Stimulated activated CD4-positive, alpha-beta T cell treated with anti-CD3 and anti-CD28 coated beads, Interleukin-2, amount 100 ng/mL, for 4 hours (primary cell): ENCODE data around the gene TCEA2.

Source experiments
- DNase-seq: peaks from one replicate; pipeline ENCODE4 v3.0.0-alpha.2; 2020; ENCODE audit warnings: low read depth

TCEA2 gene

GRCh38 chr20:64065062-64065973 lies 2.3 kb downstream of the TCEA2 start:
- no peak for DNase-seq

- DNase-seq, result no peak
These were observed 3.0 kb downstream of the TCEA2 start for GRCh38 chr20:64065974-64066343.

GRCh38 chr20:64067005-64067632 lies 4.1 kb downstream of the TCEA2 start:
- no peak for DNase-seq

- DNase-seq, result no peak
These were observed 4.8 kb downstream of the TCEA2 start for GRCh38 chr20:64067733-64068307.

- no peak for DNase-seq
These were observed 5.6 kb downstream of the TCEA2 start for GRCh38 chr20:64068386-64069208.

GRCh38 chr20:64069209-64069613 lies 6.2 kb downstream of the TCEA2 start:
- DNase-seq, result no peak

- no peak for DNase-seq
These were observed 6.7 kb downstream of the TCEA2 start for GRCh38 chr20:64069614-64070243.

- no peak for DNase-seq
These were observed 7.4 kb downstream of the TCEA2 start for GRCh38 chr20:64070244-64070993.

GRCh38 chr20:64071341-64072332 lies 8.6 kb downstream of the TCEA2 start:
- DNase-seq, result no peak

GRCh38 chr20:64072498-64073063 lies 9.6 kb downstream of the TCEA2 start:
- no peak for DNase-seq

- no peak for DNase-seq
These were observed 10.6 kb downstream of the TCEA2 start for GRCh38 chr20:64073476-64074183.

- DNase-seq, result no peak
These were observed 11.3 kb downstream of the TCEA2 start for GRCh38 chr20:64074184-64074789.

GRCh38 chr20:64074963-64075362 lies 12.0 kb downstream of the TCEA2 start:
- DNase-seq, result no peak

GRCh38 chr20:64075556-64075955 lies 12.6 kb downstream of the TCEA2 start:
- no peak for DNase-seq

- DNase-seq, result no peak
These were observed 13.3 kb downstream of the TCEA2 start for GRCh38 chr20:64076061-64076997.

- DNase-seq, result no peak
These were observed 14.1 kb downstream of the TCEA2 start for GRCh38 chr20:64077094-64077493.

GRCh38 chr20:64077541-64077875 lies 14.5 kb downstream of the TCEA2 start:
- no peak for DNase-seq
